ENCODE measurements around the gene ELFN1.

The ELFN1 gene

DNA sequence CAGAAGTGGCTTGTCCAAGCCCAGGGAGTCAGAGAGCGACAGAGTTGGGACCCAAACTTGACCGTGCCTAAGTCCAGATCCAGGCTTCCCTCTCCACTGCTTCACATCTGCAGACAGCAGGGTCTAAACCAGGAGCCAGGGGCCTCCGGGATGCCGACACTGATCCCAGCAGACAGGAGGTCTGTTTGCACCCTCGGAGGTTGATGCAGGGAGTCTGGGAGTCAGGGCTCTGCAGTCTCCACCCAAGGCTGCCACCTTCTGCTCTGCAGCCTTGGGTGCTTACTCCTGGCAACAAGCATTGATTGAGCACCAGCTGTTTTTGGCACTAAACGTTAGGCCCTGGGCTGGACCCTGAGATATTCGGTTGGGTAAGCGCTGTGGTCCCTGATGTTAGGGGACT, 21.0 kb downstream of the ELFN1 start:
- TF ChIP-seq, protein P1, sequence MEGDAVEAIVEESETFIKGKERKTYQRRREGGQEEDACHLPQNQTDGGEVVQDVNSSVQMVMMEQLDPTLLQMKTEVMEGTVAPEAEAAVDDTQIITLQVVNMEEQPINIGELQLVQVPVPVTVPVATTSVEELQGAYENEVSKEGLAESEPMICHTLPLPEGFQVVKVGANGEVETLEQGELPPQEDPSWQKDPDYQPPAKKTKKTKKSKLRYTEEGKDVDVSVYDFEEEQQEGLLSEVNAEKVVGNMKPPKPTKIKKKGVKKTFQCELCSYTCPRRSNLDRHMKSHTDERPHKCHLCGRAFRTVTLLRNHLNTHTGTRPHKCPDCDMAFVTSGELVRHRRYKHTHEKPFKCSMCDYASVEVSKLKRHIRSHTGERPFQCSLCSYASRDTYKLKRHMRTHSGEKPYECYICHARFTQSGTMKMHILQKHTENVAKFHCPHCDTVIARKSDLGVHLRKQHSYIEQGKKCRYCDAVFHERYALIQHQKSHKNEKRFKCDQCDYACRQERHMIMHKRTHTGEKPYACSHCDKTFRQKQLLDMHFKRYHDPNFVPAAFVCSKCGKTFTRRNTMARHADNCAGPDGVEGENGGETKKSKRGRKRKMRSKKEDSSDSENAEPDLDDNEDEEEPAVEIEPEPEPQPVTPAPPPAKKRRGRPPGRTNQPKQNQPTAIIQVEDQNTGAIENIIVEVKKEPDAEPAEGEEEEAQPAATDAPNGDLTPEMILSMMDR (IDR thresholded peaks at IDR 0.05; ENCODE audit: extremely low read depth, missing control alignments): no peak
- no peak for DNase-seq (ENCODE audit: low spot score)

DNA sequence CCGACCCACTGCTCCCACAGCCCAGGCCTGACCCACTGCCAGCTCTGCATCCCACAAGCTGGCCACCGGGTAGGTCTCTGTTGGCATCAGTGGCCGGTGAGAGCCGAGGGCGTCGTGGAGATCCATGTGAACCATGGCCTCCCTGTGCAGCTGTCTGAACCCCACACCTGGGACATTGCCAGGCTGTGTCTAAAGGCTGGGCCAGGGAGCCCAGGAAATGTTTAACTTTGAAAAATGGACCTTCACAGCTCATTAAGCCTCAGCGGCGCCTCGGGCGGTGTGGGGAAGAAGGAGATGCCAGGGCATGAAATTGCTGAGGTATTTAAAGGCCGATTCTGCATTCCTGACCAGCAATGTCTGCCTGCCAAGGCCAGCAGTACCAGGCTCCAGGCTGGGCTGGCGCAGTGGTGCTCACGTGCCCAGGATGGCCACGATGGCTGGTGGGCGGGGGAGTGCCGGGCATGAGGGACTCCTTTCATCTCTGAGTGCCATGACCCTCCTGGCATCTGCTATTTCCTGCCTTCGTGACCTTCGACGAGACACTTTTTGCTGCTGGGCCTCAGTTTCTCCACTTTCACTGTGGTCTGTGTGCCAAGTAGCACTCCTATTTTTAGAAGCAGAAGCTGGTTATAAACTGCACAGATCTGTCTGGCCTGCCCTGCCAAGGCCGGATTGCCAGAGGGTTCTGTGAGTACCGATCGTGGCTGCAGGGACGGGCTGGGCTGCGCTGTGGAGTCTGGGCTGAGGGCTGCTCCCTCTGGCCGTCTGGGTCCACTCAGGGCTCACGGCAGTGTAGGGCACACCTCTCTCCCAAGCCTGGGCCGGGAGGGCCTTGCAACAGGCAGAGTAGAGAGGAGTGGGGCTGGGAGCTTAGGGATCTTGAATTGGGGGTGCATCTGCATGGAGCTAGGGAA, 21.8 kb downstream of the ELFN1 start:
- TF ChIP-seq, protein P1 (IDR thresholded peaks at IDR 0.05; ENCODE audit: extremely low read depth, missing control alignments): no peak
- no peak for DNase-seq (ENCODE audit: low spot score)

DNA sequence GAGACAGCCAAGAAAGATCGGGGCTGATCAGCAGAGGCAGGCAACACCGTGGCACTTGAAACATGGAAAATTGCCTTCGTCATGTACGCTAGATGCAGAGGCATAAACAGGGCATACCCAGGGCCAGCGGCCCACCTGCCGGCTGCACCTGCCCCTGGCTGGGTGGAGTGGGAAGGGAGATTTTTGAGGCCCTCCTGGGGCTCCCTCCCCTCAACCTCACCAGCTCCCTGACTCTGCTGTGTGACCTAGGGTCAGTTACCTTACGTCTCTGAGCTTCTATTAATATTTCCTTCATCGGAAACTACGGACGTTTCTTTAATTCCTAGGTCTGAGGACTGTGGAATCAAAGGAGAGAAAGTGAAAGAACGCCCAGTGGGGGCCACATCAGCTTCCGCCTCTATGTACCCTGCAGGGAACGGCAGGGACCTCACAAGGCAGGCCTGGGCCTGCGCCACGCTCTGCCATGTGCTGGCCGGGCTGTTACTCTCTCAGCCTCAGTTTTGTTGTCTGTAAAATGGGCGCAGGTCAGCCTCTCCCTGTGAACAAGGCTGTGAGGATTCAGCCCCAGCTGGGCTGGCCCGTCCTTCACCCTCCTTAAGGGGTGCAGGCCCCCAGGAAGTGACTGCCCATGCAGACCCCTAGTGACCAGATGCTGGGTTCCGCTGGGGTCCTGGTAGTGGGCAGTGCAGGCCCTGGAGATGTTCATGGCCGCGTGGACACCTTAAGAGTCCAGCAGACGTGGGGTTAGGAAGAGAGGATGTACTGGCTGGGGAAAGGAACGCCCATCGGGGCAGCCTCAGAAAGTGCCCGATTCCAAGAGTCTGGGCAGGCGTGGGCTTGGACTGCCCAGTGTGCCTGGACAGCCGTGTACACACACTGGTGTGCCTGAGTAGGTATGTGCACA, 22.7 kb downstream of the ELFN1 start:
- DNase-seq (ENCODE audit: low spot score): no peak
- TF ChIP-seq, protein P1 (IDR thresholded peaks at IDR 0.05; ENCODE audit: extremely low read depth, missing control alignments): no peak

DNA sequence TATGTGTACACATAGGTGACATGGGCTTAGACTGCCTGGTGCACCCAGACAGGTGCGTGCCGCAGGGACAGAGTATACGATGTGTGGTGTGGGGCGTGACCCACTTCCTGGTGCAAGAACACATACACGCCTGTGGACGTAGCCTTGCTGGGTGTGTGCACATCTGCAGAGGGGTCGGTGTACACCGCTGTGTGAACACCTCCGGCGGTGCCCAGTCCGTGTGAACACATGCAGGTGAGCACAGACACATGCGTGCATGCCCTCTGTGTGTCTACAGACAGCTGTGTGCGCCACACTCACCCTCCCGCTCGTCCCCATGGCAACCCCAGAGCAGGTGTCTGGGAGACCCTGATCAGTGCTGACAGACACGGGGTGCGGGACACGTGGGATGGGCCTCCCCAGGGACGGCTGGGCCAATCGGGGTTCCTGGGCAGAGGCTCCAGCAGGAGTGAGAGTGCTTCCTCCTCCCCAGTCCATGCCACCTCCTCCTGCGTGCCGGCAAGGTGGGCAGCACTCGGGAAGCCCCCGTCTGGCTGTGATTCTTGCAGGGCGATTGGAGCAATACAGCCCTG, 23.4 kb downstream of the ELFN1 start:
- no peak for DNase-seq (ENCODE audit: low spot score)
- TF ChIP-seq, protein P1 (IDR thresholded peaks at IDR 0.05; ENCODE audit: extremely low read depth, missing control alignments): no peak

DNA sequence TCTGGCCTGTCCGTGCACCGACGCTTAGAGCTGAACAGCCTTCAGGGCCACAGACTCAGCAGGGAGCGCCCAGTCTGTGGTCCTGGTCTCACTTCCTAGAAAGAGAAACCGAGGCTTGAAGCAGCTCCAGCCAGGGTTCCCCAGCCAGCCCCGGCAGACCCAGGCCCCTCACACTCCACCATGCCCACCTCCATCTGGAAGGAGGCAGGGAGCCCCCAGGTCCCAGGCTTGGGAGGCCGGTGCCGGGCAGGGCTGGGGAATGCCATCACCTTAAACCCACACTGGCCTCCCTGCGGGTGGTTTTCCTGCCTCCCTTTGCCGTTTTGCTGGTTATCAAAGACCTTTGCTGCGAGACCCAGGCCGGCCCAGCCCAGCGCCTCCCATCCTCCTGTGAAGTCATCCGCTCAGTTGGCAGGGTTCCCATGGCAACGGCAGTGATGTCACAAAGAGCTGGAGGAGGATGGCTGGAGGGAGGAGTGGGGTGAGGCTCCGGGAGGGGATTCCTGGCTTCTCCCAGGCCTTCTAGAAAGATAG, 24.0 kb downstream of the ELFN1 start:
- TF ChIP-seq, protein P1 (IDR thresholded peaks at IDR 0.05; ENCODE audit: extremely low read depth, missing control alignments): no peak
- DNase-seq (ENCODE audit: low spot score): no peak

DNA sequence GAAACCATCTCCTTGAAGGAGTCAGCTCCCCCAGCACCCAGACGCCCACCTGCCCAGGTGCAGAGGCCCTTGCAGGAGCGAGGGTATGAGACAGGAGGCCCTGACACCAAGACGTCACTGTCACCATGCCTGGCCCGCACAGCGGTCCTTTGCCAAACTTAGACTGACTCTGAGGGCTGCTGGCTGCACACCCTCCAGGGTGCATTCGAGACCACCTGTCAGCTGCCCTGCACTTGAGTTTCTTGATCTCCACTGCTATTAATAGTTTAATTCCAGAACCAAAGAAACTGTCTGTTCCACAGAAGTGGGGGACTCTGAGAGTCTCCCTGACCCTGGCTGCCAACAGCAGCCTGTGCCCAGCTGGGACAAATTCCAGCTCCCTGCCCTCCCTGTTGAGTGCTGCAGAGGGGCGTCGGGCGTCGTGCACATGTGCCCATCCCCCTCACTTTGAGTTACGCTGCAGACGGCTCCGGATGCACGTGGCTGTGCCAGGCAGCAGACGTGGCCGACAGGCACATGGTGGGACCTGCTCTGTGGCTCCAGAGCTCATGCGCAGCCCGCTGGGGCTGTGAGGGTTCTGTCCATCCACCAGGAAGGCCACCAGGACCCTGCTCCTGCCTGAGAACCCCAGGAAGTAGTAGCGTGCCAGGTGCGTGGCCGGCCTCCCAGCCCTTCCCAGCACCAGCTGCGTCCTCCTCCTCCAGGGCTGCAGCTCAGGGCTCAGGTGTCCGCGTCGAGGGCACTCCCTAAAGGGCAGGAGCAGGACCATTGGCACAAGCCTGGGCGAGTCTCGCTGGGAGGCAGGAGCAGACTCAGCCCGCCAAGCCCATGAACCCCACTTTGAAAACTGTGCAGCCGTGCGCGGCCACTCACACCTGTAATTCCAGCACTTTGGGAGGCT, 24.8 kb downstream of the ELFN1 start:
- no peak for DNase-seq (ENCODE audit: low spot score)
- TF ChIP-seq, protein P1 (IDR thresholded peaks at IDR 0.05; ENCODE audit: extremely low read depth, missing control alignments): no peak
